GM19025 (cell line): ENCODE results near the gene TUT7.
"Not testable (repeated sequence)": the region's sequence is repeated elsewhere in the genome, so short reads cannot be mapped to it uniquely, and the experiment has no call there.

Experiments used
- ATAC-seq: cut with Tn5 transposase; IDR thresholded peaks from one replicate; pipeline ENCODE4 v1.9.1; 2021; ENCODE audit warnings: mild to moderate bottlenecking, low read depth, moderate library complexity; ENCODE audit not compliant: unreplicated experiment

The TUT7 gene

DNA sequence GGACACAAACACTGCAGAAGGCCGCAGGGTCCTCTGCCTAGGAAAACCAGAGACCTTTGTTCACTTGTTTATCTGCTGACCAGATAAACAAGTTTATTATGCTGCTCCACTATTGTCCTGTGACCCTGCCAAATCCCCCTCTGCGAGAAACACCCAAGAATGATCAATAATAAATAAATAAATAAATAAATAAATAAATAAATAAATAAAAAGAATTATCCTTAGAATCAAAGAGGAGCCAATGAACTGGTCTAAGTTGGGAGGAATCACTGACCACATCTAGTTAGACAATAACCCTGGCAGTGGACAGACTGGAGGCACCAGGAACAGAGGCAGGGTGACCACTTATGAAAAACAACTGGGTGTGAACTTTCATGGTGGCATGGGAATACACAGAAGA lies 41.3 kb downstream of the TUT7 start:
- not testable (repeated sequence) for ATAC-seq

DNA sequence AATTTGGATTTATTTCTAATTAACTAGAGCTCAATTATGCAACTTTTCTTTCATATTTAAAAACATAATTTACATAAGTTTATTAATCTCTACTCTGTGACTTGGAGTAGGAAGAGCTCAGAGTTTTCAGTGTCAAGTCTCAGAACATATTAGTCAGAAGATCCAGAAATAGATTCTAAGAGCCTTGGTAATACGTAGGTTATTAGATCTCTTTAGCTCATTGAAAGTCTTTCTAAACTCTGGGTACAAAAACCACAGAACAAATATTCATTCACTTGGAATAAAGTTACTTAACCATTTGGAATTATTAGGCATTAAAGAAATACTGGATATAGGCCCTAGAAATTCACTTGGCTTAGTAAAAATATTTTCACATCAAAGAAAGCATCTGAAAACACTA lies 45.5 kb downstream of the TUT7 start:
- ATAC-seq: no peak

DNA sequence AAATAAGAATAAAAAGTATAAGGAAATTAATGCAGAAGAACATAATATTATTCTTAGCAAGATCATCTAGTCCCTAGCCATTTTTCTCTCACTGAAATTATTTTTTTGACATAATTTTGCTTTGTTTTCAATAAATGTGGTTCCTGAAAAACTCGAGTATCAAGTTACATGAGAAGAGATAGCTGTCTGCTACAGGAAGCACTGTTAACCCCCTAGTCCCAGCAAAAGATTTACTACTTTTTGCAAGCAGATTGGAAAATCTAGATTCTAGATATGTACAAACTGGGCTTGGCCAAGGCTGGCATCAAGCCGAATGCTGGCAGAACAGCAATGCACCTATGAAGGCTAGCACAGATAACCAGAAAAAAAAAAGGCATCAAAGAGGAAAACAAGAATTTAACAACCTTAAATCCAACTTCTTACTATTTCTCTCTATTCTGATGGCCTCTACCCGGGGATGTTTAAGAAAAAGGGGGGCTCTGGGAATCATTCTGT lies 49.9 kb downstream of the TUT7 start:
- no peak for ATAC-seq

GRCh38 chr9:86303316-86303975 lies 50.8 kb downstream of the TUT7 start:
- ATAC-seq: no peak

- no peak for ATAC-seq
Measured at GRCh38 chr9:86301686-86302085, 52.5 kb downstream of the TUT7 start.

GRCh38 chr9:86300701-86301100 lies 53.5 kb downstream of the TUT7 start:
- ATAC-seq: no peak

DNA sequence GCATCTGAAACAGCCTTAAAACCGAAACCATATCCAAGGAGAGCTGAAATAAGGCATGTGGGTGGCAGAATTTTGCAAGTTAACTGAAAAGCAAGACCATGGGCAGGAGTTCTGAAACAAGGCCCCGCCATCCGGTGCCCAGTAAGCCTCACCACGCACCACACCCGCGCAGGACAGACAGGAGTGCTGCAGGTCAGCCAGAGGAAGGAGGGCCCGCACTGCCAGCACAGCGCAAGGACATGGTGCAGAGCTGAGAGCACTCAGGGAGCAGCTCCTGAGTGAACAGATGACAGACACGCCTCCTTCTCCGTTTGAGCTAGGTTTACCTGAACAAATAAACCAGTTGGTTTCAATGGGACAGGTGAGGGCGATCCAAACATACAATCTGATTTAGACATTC lies 55.3 kb downstream of the TUT7 start:
- ATAC-seq: no peak

- not testable (repeated sequence) for ATAC-seq
Measured at GRCh38 chr9:86290341-86290740, 63.9 kb downstream of the TUT7 start.

GRCh38 chr9:86288499-86289198 lies 65.6 kb downstream of the TUT7 start:
- ATAC-seq: no peak

GRCh38 chr9:86287013-86287412 lies 67.2 kb downstream of the TUT7 start:
- no peak for ATAC-seq

DNA sequence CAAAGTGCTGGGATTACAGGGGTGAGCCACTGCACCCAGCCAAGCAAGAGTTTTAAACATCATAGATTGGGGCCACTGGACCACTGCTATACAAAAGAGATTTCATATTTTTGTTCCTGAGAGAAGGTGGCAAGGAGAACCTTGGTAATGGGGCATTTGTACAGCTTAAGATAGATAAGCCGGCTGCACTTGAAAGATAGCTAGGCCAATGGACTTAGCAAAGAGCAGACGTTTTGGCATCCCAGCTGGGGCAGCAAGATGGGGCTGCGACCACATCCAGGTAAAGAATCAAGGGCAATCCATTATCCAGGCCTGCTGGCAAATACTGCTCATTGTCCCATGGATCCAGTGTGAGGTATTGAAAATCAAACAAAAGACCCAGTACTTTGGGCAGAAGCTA lies 67.9 kb downstream of the TUT7 start:
- no peak for ATAC-seq

DNA sequence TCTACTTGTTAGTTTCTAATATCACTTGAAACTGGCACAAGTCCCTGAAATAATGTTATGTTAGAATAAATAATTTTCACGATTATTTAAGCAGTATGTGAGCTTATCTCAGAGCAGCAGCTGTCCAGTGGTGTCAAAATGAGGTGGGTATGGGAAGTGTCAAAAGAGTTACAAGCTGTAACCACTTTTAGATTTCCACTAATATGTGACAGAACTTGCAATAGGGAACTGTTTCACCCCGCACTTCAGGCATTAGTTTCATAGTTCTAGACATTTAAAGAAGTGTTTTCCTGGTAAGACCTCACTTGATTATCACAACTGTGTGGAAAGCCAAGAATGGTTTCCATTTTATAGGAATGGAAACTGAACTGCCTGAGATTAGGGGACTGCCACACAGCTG lies 68.9 kb downstream of the TUT7 start:
- ATAC-seq: no peak

GRCh38 chr9:86282979-86283535 lies 71.2 kb downstream of the TUT7 start:
- ATAC-seq: peak; percentile 1

DNA sequence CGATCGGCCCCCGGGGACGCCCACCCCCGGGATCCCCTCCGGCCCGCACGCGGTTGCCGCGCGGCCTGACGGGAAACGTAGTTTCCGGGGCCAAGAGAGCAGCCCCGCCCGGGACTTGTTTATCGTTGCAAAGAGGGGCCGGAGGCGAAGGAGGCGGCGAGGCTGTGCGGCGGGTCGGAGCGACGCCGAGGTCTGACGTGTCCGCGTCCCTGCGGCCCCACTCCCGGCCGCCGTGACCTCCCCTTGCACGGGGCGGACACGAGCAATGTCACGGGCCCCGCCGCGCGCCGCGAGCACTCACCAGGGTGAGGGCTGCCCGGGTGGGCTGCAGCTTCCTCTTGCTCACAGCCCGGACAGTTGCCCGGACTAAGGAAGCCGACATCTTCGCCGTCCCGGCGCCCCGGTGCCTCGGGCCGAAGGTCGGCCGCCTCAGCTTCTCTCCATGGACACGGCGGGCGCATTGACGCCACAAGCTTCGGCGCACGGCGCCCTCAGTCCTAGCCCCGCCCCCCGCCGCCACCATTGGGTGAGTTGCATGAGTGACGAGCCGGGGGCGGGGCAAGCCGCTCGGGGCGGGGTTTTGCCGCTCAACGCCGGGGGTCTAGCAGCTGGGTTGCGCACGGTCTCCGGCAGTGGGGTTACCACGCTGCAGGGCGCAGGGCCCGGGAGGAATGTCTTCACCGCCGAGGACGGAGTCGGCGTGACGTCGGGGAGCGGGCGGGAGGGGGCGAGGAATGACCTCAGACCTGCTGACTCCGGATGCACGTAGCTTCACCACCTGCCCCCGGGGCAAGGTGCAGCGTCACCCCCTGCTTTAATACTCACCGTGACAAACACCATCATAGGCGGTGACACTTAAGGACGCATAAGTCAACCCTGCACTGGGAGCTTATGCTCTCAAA lies 71.9 kb downstream of the TUT7 start, which contains the start of gene ISCA1:
Gene ISCA1, minus strand, starts transcription at position 462 of the 902 bp plus-strand sequence. Its CDS starts 80 bp downstream, at position 382.
- peak; percentile 84 for ATAC-seq

DNA sequence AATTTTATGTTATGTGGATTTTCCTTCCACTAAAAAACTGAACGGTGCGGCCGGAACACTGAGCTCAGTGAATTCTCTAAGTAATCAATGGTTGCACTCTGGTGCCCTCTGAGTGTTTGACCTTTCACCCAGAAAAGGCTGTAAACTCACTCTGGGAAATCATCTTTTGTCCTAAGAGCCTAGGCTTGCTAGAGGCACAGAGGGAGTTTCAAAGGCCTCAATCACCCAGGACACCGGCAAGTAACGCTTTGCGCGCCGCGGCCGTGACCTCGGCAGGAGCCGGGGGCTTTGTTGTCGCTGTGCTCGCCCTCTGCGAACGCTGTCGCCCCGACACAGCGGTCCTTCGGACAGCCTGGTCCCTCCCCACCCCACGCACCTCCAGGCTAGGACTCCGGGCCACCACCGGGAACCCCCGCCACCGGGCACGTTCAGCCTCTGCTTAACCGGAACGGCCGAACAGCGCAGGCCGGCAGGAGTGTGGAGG lies 72.6 kb downstream of the TUT7 start:
- peak; percentile 1 for ATAC-seq

DNA sequence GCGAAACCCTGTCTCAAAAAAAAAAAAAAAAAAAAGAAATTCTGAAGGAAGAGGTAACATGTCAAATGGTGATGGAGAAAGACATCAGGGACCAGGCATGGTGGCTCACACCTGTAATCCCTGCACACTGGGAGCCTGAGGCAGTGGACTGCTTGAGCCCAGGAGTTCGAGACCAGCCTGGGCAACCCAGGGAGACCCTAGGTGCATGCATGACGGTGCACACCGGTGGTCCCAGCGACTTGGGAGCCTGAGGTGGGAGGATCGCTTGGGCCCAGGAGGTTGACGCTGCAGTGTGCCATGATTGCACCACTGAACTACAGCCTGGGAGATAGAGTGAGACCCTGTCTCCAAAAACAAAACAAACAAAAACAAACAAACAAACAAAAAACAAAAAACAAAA lies 73.6 kb downstream of the TUT7 start:
- no peak for ATAC-seq

DNA sequence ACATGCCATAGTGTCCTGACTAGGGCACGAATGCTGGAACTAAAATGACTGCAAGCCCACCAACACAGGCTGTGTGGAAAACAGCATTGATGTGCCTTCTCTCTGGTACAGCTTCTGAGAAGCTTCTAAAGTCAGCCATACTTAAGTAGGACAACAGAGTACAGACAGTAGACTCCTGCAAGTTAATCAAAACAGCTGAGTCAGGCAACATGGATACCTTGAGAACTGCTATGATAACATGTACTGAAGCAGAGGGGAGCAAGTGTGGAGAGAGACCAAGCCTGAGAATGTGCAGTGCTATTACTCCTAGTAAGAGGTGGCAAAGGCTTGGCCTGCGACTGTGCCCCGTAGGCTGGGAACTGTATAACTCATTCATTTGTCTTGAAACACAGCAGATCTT lies 74.4 kb downstream of the TUT7 start:
- no peak for ATAC-seq

DNA sequence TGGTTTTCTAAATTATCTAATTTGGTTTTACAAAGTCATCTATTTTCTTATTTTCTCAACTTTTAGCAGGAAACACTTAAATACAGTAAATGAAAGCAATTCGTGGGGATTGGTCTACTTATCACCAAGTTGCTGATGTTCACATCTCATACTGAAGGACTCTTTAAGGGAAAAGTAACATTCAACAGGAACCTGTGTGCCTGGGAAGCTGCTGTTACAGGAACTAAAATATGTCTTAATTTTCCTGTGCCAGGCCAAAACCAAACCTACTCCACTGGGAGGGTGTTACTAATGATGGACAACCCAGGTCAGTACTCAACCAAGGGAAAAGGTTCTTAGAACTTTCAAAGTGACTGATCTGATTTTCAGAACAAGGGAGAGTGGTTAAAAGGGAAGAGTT lies 77.1 kb downstream of the TUT7 start:
- no peak for ATAC-seq

DNA sequence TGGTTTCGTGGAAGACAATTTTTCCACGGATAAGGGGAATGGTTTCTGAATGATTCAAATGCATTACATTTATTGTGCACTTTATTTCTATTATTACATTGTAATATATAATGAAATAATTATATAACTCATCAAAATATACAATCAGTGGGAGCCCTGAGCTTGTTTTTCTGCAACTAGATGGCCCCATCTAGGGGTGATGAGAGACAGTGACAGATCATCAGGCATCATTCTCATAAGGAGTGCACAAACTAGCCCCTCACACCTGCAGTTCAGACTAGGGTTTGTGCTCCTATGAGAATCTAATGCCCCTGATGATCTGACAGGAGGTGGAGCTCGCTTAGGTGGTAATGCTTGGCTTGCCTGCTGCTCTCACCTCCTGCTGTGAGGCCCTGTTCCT lies 78.2 kb downstream of the TUT7 start:
- no peak for ATAC-seq

GRCh38 chr9:86274821-86275643 lies 79.2 kb downstream of the TUT7 start:
- ATAC-seq: no peak
